GM21786 (cell line): ENCODE results near the gene ARHGAP6.
"Not testable (repeated sequence)": the region's sequence is repeated elsewhere in the genome, so short reads cannot be mapped to it uniquely, and the experiment has no call there.

Experiments
- ATAC-seq: cut with Tn5 transposase; IDR thresholded peaks from one replicate; pipeline ENCODE4 v1.9.1; 2021; ENCODE audit not compliant: unreplicated experiment

ARHGAP6 gene

DNA sequence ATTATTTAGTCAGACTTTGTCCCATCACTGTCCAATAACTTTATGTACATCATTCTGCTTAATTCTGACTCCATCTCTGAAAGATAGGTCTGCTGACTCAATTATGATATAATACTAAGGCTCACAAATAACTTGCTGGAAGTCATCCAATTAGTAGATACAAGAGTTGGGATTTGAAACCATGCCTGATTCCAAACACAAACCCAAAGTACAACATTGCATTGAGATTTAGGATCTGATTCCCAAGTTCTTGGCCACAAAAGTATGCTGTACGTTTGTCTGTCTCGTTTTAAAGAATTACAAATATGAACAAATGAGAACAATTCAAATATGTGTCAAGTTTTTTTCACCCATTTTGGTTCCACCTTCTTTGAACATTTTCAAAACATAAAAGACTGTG, 263.8 kb downstream of the ARHGAP6 start:
- no peak for ATAC-seq

DNA sequence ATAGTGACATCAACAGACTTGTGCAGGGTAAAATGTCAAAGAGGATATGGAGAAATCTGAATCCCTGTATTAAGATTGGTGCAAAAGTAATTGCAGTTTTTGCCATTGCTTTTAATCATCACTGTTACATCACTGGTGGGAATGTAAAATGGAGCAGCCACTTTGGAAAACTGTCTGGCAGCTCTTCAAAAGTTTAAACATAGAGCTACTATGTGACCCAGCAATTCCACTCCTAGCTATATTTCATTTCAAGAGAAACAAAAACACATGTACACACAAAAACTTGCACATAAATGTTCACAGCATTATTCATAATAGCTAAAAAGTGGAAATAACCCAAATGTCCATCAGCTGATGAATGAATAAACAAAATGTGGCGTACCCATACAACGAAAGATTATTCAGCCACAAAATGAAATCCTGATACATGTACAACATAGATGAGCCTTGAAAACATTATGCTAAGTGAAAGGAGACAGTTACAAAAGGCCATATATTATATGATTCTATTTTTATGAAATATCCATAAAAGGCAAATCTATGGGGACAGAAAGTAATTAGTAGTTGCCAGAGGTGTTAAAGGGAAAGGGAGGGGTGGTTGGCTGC, 266.1 kb downstream of the ARHGAP6 start:
- ATAC-seq, result no peak

DNA sequence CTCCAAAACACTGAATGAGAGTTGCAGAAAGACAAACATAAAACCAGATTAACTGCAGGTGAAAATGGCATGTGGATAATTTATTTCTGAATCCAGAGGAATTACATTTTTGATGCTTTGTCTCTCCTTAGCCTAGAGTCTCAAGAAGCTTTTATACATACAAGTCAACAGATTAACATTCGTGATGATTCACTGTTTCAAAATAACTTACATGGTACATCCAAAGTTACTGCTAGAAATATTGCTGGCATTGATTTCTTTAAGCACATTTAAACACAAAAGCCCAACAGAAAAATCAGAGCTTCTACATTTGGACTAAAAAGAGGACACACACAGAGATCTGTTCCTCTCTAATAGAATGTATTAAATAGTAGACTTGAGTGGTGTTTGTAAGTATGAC, 266.9 kb downstream of the ARHGAP6 start:
- ATAC-seq, result no peak

DNA sequence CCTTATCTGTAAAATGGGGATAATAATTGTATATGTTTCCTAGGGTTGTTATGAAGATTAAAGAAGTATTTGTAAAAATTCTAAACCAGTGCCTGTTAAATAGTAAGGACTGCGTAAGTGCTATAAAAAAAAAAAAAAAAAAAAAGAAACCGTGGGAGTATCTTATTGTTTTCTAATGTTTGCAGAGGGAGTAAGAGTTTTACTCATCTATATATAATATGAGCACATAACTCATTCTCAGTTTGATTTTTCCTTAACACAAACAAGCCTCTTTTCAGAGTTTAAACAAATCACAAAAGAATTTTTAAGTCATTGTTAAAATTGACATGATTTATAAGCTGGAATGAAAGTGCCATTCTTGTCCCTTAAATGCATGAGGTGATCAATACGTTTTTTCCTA, 267.6 kb downstream of the ARHGAP6 start:
- ATAC-seq, result no peak

DNA sequence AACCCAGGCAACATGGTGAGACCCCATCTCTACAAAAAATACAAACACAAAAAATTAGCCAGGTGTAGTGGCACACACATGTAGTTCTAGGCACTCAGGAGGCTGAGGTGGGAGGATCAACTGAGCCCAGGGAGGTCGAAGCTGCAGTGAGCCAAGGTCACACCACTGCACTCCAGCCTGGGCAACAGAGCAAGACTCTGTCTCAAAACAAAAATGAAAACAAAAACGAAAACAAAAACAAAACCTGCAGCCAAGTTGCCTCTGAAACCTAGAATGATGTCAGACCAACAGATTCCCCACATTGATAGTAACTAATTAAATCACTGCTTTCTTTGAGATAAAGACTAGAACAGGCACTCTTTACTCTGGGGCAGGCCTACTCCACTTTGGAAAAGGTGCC, 268.0 kb downstream of the ARHGAP6 start:
- peak; percentile 77 for ATAC-seq

DNA sequence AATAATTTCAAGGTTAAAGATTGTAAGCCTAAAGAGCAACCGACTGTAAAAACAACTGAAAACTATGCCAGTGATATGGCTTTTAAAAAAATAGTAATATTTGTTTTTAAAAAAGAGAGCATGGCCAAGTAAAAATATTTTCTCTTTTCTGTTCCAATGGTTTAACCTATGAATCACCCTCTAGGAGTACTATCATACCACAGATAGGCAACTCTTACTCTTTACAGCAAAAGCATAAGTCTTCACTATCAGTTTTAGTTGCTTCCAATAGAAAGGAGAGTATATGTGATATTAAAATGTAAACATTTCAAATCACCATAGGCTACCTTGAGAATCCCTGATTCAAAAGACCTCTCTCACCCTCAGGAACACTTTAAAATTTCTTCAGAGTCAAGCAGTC, 269.9 kb downstream of the ARHGAP6 start:
- no peak for ATAC-seq

DNA sequence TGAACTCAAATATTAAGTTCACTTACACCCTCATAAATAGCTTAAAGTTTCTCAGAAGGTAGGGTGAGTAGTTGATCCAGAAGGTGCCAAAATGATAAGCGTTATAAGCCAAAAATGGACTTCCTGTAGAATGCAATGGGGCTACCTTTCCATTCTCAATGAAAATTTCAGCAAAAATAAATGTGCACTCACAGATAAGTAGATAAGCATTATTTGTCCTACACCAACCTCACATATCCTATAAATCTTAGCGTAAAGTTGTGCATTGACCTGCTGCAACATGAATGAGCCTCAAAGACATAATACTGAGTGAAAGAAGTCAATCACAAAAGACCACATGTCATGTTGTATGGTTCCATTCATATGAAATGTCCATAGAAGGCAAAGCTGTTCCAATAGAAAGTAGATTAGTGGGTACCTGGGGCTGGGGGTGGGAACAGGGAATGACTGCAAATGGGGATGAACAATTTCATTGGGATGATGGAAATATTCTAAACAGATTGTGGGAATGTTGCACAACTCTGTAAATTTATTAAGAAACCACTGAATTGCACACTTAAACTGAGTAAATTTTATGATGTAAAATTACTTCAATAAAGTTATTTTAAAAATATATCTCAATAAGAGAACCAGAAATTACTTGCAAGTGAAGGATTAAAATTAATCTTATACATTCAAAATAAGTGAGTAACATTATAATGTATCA, 271.6 kb downstream of the ARHGAP6 start:
- ATAC-seq, result no peak

DNA sequence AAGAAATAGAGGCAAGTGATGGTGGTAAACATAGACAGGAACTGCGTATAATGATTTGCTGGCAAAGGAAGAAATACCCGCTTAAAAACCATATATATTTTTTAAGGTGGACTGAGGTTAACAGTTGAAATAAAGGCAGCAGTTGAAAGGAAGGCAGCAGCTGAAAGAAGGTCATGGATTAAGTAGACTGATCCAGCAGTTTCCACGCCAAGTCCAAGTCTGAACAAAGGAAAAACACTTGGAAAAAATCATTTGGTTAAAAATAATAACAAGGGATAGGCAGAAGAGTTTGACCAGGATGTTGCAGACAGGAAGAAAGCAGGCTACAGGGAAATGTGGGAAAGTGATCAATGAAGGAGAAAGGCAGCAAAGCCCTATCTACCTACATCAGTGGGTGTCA, 278.9 kb downstream of the ARHGAP6 start:
- no peak for ATAC-seq

DNA sequence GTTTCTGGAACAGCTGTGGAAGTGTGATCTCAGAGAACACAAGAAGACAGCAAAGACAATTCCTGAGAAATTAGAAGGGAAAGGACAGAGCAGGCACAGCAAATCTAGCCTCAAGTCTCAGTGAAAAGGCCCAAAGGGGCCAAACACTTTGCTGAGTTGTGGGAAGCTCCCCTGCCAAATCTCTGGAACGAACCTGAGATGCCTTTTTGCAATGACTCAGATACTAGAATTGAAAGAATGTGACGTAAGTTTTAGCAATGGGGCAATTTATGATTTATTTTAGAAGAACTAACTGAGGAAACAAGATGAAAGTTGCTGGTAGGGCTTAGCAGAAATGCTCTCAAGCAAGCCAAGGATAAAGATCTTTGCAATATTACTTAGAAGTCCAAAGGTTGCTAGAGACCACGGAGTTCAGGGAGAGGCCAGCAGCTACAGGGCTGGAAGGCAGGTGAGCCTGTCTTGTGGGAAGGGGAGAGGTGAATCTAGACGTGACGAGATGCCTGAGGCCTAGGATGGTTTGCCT, 279.7 kb downstream of the ARHGAP6 start:
- no peak for ATAC-seq

DNA sequence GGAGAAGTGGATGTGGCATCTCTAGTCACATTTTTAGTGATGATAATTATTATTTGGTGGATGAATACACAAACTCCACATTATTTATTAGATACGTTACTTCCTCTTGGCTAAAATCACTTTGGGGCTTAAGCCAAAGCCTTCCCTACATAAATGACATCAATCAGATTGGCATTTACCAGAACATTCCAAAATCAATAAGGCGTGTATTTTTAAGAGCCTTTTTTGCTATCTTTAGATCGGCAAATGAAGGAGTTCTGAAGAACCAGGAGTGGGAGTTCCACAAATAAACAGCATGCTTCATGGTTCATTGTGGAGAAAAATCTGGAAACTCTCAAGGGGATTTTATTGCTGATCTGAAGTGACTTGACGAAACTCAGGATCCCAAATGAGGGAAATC, 282.8 kb downstream of the ARHGAP6 start:
- no peak for ATAC-seq

DNA sequence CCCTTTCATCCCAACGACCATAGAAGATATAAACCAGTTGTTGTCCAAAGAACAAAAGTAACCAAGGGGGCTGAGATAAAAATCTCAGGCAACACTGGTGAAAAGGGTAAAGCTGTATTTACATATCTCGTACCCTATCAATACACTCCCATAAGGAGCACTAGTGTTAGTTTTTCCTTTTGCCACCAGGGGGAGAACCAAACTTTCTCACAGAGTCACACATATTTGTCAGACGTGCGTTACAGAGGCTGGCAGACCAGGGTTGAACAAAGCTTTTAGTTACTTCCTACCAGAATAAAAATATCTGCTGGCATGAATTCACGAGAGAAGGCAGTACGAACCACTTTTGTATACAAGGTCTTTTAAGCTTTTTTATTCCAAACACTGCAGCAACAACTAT, 284.3 kb downstream of the ARHGAP6 start:
- peak; percentile 95 for ATAC-seq

DNA sequence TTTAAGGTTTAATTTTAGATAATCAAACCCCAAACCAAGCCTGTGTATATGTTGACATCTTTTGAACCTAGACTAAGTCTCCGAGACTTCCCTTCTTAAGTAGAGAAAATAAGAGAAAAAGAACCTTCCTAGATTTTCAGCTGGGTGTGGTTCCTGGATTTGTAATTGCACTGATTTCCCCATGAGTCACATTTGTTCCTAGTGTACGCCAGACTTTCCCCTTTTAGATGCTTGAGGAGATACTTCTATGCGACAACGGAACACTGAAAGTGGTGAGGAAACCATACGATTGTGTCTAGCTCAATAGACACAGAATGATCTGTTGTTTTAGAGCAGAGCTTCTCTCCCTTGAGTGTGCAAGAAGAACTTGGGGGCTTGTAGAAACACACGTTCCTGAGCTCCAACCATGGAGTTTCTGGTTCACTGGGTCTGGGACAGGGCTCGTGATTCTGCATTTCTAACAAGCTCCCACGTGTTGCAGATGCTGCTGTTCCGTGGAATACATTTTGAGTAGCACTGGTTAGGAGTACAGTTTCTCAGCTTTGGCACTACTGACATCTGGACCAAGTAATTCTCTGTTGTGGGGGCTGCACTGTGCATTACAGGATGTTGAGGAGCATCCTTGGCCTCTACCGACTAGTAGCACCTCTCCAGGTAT, 285.4 kb downstream of the ARHGAP6 start:
- no peak for ATAC-seq

DNA sequence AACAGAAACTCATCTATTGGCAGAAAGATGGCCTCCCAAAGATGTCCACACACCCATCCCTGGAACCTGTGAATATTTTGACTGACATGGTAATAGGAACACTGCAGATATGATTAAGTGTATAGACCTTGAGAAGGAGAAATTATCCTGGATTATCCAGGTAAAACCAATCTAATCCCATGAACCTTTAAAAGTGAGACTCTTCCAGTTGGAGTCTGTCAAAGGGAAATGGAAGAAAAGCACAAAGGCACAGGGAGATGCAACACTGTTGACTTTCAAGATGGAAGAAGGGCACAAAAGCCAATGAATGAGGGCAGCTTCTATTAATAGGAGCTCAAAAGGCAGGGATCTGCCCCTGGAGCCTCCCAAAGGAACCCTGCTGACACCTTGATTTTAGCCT, 289.6 kb downstream of the ARHGAP6 start:
- ATAC-seq, result no peak

DNA sequence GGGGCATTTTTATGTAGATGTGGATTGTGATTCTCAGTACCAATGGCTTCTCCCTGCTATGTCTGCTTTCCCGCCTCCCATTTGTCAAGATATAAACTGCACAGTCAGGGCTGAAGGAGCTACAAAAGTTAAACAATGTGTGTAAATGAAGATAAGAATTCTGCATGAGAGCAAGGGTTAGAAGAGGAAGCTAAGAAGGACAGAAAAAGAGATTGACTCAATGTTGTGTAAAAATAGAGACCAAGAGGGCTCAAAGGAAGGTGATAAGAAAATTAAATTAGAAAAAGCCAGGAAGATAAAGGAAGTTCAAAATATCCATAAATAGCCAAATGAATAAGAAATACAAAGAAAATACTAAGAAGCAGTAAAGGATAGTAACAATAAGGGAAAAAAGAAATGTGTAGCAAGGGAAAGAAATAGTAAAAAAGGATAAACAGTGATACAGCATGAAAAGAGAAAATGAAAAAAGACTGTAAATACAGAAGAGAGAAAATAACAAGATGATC, 290.1 kb downstream of the ARHGAP6 start:
- ATAC-seq, result no peak

DNA sequence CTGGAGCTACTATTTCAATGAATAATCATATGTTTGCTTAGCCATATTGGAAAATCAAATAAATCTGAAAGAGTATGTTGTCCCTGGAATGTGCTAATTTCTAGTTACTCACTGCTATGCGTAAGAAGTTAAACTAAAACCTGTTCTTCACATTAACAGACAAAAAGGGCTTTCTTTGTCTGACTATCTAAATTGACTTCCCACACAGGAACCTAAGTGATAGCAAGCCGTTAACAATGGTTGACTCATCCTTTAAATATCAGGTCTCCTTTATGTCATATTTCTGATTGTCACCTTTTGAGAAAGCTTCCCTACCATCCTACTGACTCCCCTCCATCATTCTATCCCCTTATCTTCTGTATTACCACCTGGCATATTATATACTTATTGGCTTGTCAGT, 291.1 kb downstream of the ARHGAP6 start:
- no peak for ATAC-seq

DNA sequence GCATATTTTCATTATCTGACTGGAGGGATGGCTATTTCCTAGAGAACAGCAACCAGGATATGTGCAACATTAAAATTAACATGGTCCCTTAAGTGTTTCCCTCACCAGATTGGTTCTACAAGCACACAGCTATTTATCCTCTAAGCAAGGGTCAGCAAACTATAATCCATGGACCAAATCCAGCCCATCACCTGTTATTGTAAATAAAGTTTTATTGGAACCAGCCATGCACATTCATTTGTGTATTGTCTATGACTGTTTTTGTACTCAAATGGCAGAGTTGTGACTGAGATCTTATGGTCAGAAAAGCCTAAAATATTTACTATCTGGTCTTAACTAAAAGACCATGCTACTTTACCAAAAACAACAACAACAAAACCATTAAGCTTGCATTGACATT, 294.6 kb downstream of the ARHGAP6 start:
- no peak for ATAC-seq

DNA sequence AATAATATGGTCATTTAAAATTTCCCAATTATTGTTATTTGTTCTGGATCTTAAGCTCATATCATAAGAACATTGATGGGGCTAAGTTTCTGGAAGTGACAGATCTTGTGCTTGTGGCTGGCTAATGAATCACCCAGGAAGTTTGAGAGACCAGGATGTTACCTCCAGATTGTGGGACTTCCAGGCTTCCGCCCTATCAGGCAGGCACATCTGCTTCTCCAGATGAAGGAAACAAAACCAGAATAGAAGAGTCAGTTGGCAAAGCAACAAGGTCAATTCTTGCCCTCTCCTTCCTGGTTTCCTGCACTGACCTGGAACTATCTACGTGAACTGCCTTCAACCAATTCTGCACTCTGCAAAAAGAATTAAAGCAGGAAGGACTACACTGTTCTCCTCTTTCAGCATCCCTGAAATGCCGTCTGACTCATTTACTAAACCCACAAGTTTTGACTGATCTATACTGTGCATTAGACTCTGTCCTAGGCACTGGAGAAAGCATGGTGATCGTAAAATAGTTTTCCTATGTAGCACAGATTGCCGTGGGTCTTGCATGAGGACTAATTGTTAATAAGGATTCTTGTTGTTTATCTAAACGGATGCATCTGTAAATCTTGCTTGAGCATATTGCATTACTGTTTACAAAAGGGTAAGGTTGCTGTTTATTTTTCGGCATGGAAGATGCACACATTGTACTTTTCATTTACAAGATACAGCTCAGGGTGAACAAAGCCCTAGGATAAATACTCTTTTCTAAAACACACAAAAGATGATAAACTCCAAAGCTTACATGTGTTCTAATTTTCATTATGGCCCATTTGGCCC, 297.9 kb downstream of the ARHGAP6 start:
- no peak for ATAC-seq

DNA sequence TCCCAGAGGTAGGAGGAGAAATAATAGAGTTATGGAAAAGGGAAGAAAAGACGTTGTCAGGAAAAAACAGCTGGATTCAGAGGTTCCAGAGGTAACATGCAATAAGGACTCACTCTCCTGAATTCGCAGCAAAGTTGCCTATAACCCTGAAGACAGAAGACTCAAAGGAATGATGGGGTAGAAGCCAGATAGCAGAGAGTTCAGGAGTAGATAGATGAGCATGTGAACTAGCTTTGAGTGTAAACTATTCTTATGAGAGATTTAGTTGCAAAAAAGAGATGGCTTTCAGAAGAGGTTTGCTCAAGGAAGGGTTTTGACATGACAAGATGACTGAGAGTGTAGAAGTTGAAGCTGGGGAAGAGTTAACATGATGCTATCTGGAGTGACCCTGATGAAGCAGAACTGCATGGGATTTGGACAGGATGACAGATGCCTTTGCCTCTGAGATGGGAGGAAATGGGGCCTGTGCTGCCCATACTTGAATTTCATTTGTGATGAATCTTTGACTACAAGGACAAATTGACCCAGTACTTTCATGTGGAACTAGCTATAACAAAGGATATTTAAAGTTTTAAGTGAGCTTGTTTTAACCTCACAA, 298.6 kb downstream of the ARHGAP6 start:
- no peak for ATAC-seq

DNA sequence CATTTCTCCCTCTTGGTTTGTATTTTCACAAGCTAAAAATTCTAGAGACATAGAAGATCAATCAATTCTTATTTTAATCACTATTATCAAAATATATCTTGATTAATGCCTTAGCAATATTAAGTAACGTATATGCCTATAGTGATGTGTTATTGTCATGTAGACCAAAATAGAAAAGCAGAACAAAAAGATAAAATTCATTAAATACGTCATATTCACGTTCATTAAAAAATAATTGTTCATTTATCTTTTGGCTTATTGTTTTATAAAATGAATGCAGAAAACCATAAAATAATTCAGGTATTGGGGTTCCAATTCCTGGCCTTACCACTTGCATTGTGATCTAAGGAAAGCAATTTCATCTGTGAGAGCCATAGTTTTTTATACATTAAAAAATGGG, 300.3 kb downstream of the ARHGAP6 start:
- ATAC-seq, result no peak

DNA sequence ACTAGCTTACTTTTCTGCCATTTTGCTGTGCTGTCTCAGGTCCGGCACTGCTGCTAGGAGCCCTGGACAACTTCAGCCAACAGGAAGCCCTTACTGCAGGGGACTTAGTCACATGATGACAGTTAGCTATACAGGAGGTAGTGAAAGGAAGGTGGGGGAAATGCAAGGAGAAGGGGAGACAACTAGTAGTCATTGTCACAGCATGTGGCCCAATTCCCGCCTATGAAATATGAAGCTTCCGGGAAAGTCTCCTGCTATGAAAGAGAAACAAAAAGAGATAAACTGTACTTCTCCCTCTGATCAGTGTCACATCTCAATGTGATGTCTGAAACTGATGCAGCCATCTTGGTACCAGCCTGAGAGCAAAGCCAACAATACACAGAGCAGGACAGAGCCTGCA, 300.9 kb downstream of the ARHGAP6 start:
- ATAC-seq, result no peak

DNA sequence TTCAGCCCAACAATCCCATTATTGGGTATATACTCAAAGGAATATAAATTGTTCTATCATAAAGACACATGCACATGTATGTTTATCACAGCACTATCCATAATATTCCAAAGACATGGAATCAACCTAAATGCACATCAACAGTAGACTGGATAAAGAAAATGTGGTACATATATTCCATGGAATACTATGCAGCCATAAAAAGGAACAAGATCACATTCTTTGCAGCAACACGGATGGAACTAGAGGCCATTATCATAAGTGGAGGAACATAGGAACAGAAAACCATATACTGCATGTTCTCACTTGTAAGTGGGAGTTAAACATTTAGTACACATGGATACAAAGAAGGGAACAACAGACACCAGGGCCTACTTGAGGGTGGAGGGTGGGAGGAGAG, 301.9 kb downstream of the ARHGAP6 start:
- ATAC-seq, result not testable (repeated sequence)
